Stomach (tissue), 4 donors: ENCODE measurements around the gene GPR82.

Experiments used
- CTCF ChIP-seq, 7 experiments: fragments of 450-650 bp in 4 of 7; fragments of 200-600 bp in 3 of 7; sonication (generic) in 3 of 7; IDR thresholded peaks; one replicate each; pipeline ENCODE4 v1.5.1; 2016 to 2019; ENCODE audit warnings: antibody characterized with exemption in 7 of 7, control low read depth in 2 of 7, mild to moderate bottlenecking in 1 of 7
- POLR2A ChIP-seq, 4 donors: fragments of 450-650 bp; IDR thresholded peaks; one replicate each; pipeline ENCODE4 v1.6.1; 2016; ENCODE audit warnings: antibody characterized with exemption in 4 of 4, control low read depth in 2 of 4, mild to moderate bottlenecking in 1 of 4, moderate library complexity in 1 of 4
- POLR2AphosphoS5 ChIP-seq, 3 donors: sonication (generic); formaldehyde crosslinking; IDR thresholded peaks; one replicate each; pipeline ENCODE4 v1.6.1; 2016; ENCODE audit warnings: antibody characterized with exemption in 3 of 3

GRCh38 chrX:41688835-41689234 lies 35.1 kb upstream of the GPR82 start, which contains the start of gene GPR34:
- TF ChIP-seq CTCF (IDR thresholded peaks at IDR 0.05) (no peak), POLR2A (IDR thresholded peaks at IDR 0.05) (no peak), POLR2AphosphoS5 (IDR thresholded peaks at IDR 0.05) (no peak)
